ENCODE data around the gene TMEM250. TPM values are rescaled to one million over a fixed set of nuclear protein-coding genes. Genes with fewer than 3 reads are reported as not detected.

The TMEM250 gene
- polyA plus RNA-seq, 1 of the 3 experiments (the other 2 are of a cell fraction) = 25.9 TPM

- Histone ChIP-seq H3K4me1 (ENCODE audit: control insufficient read depth in 1 of 2, insufficient read depth in 2 of 2, low read depth in 1 of 2, low read length in 1 of 2) (peaks cover 4 to 9% of the 10 kb centered on the region in 2 experiments; a peak in 2 of 4 replicates), H3K9me2 (no peaks in the 10 kb centered on the region), H4K20me1 (ENCODE audit: insufficient read depth) (no peaks in the 10 kb centered on the region), H3F3A (replicated peaks; ENCODE audit: insufficient read depth) (no peaks in the 10 kb centered on the region), H3K4me3 (ENCODE audit: low read depth in 2 of 2, low read length in 1 of 2) (no peak overlapping the region; a peak in 1 of 4 replicates), H3K27ac (ENCODE audit: low read depth in 2 of 2, low read length in 1 of 2) (no peak overlapping the region), H3K9me3 (no peaks in the 10 kb centered on the region), H2AFZ (ENCODE audit: low read depth) (no peak overlapping the region), H3K9ac (no peak overlapping the region), H3K4me2 (no peak overlapping the region), H3K79me2 (ENCODE audit: insufficient read depth) (no peaks in the 10 kb centered on the region), H3K27me3 (ENCODE audit: insufficient read depth) (peaks cover 65% of the 10 kb centered on the region), H3K36me3 (replicated peaks in 1 of 2; ENCODE audit: control insufficient read depth in 1 of 2, insufficient read depth in 2 of 2, low read length in 1 of 2) (no peaks in the 10 kb centered on the region)
- no peak for TF ChIP-seq NRF1 (IDR thresholded peaks at IDR 0.05; ENCODE audit: low read depth, low read length)
- no peak for TF ChIP-seq NFIC (IDR thresholded peaks at IDR 0.05; ENCODE audit: borderline replicate concordance)
- TF ChIP-seq EP300 (IDR thresholded peaks at IDR 0.05; ENCODE audit: borderline replicate concordance in 1 of 2, low read depth in 1 of 2, low read length in 1 of 2) = no peak
- no peak for TF ChIP-seq TEAD4 (IDR thresholded peaks at IDR 0.05; ENCODE audit: borderline replicate concordance, insufficient read depth)
- no peak for TF ChIP-seq RAD21 (IDR thresholded peaks at IDR 0.05; ENCODE audit: low read length)
- no peak for TF ChIP-seq RFX5 (IDR thresholded peaks at IDR 0.05; ENCODE audit: low read length)
- no peak for TF ChIP-seq RXRA (IDR thresholded peaks at IDR 0.05; ENCODE audit: borderline replicate concordance, low read depth)
- TF ChIP-seq MEF2A (IDR thresholded peaks at IDR 0.05; ENCODE audit: borderline replicate concordance, low read depth) = no peak
- TF ChIP-seq FOXM1 (IDR thresholded peaks at IDR 0.05; ENCODE audit: low read depth) = no peak
- no peak for TF ChIP-seq RCOR1 (IDR thresholded peaks at IDR 0.05; ENCODE audit: low read length)
- no peak for TF ChIP-seq MXI1 (IDR thresholded peaks at IDR 0.05; ENCODE audit: low read depth, low read length)
- TF ChIP-seq FOSL2 (IDR thresholded peaks at IDR 0.05; ENCODE audit: borderline replicate concordance, low read depth) = no peak
- no peak for TF ChIP-seq TCF12 (IDR thresholded peaks at IDR 0.05)
- no peak for TF ChIP-seq ZBTB33 (IDR thresholded peaks at IDR 0.05; ENCODE audit: borderline replicate concordance, low read depth)
- TF ChIP-seq EZH2phosphoT487 (IDR thresholded peaks at IDR 0.05; ENCODE audit: borderline replicate concordance, low read depth) = no peak
- TF ChIP-seq ELF1 (IDR thresholded peaks at IDR 0.05) = no peak
- TF ChIP-seq POLR2AphosphoS5 (IDR thresholded peaks at IDR 0.05; ENCODE audit: low read depth, low read length) = no peak
- TF ChIP-seq SIN3A (IDR thresholded peaks at IDR 0.05; ENCODE audit: borderline replicate concordance, low read depth, low read length) = no peak
- TF ChIP-seq USF1 (IDR thresholded peaks at IDR 0.05; ENCODE audit: borderline replicate concordance, low read depth) = no peak
- ChIA-PET POLR2A (interaction anchor here (0.6 kb wide), 1 partner anchor 45 kb away, joined by 3 read pairs; no protein-coding TSS in a partner anchor), CTCF (interaction anchor here (0.8 to 2.7 kb wide), 13 partner anchors 9 to 165 kb away, joined by 3 to 22 read pairs (median 4); no protein-coding TSS in a partner anchor)
- no peak for DNase-seq
- 60% methylated on average over 23 of the region's 31 CpGs for WGBS (ENCODE audit: low lambda C conversion rate)
Observed at GRCh38 chr9:136131629-136132511, 13.2 kb upstream of the TMEM250 start.

All from SK-N-SH (cell line).